Measurements from ENCODE around the gene KSR1.

- TF ChIP-seq CTCF (IDR thresholded peaks at IDR 0.05) (no peak), POLR2A (IDR thresholded peaks at IDR 0.05) (no peak)
Observed at GRCh38 chr17:27413792-27414191, 42.5 kb upstream of the KSR1 start.
